Heart left ventricle (tissue), 13 donors: ENCODE results near the gene STK25.

Experiments
- CTCF ChIP-seq, 12 donors: fragments of 200-600 bp; sonication (generic) in 4 of 12; IDR thresholded peaks; one replicate each; pipeline versions ENCODE4 v1.5.0 to v1.8.0; 2018 to 2022; ENCODE audit warnings: antibody characterized with exemption in 12 of 12, mild to moderate bottlenecking in 5 of 12
- POLR2A ChIP-seq, 2 donors: fragments of 450-650 bp; IDR thresholded peaks; one replicate each; pipeline ENCODE4 v1.6.1; 2017; ENCODE audit warnings: antibody characterized with exemption in 2 of 2, mild to moderate bottlenecking in 2 of 2, moderate library complexity in 2 of 2
- donor health status: ischemic (EF 13 %, LVEDD 7.1; RV severe dilation, severe dysfunction).
- donor health status: DM: no; HTN: yes; CAD: no.
- donor health status: DM: no; HTN: no; CAD: no.
- donor health status: ischemic (EF 25% LVEDD 6.9; RV normal size, moderate dysfunction).
- donor health status: ischemic (EF 25% LVEDD 5.7; RV mildly dilated, moderate dysfunction).
- donor health status: ischemic (EF 35%, LVEDD 5.7; RV mildly dilated, moderate dysfunction).
- donor health status: nonischemic (EF 11% LVEDD 7.7; RV severe dilation, severe dysfunction).
- donor health status: DM: yes; HTN: yes; CAD: no.
- donor health status: PGD.
- donor health status: ischemic (EF 29% LVEDD 5.4; RV normal size, mild dysfunction).
- donor health status: nonischemic (EF 23%, LVEDD 6.1; RV moderate dilation, normal function).

GRCh38 chr2:241522477-241522876 lies 14.1 kb upstream of the STK25 start:
- TF ChIP-seq POLR2A (IDR thresholded peaks at IDR 0.05) (no peak), CTCF (IDR thresholded peaks at IDR 0.05) (no peak)
